GM12891 (cell line): Measurements from ENCODE around the gene LHFPL2.

Experiments used
- DNase-seq: peaks from one replicate; pipeline ENCODE4 v3.0.0; 2011; ENCODE audit warnings: low spot score; ENCODE audit not compliant: insufficient read length
- FAIRE-seq: peaks from 2 replicates; lab custom pipeline; 2011; peaks lifted over from hg19 to GRCh38; lab: Jason Lieb, UNC
- PAX5 ChIP-seq: IDR thresholded peaks from 2 replicates; pipeline ENCODE4 v1.6.1; 2011; ENCODE audit warnings: low read length, moderate library complexity, mild to moderate bottlenecking; ENCODE audit not compliant: insufficient read depth, severe bottlenecking
- POLR2A ChIP-seq: IDR thresholded peaks from 2 replicates; pipeline ENCODE4 v1.6.1; 2011; ENCODE audit warnings: low read depth, low read length, control low read depth
- POLR2AphosphoS5 ChIP-seq: IDR thresholded peaks from 2 replicates; pipeline ENCODE4 v1.6.1; 2011; ENCODE audit warnings: low read depth, low read length, control low read depth
- POU2F2 ChIP-seq: IDR thresholded peaks from 2 replicates; pipeline ENCODE4 v1.6.1; 2011; ENCODE audit warnings: low read depth, mild to moderate bottlenecking, control low read depth, low read length, moderate library complexity
- SPI1 ChIP-seq: IDR thresholded peaks from 2 replicates; pipeline ENCODE4 v1.6.1; 2011; ENCODE audit warnings: low read depth, low read length, control low read depth
- TAF1 ChIP-seq: IDR thresholded peaks from 2 replicates; pipeline ENCODE4 v1.6.1; 2011; ENCODE audit warnings: low read depth, low read length, control low read depth

The LHFPL2 gene

GRCh38 chr5:78591138-78591612 is 57.4 kb downstream of the LHFPL2 start:
- FAIRE-seq (no peak), DNase-seq (no peak)
- no peak for TF ChIP-seq POLR2A
- no peak for TF ChIP-seq TAF1
- TF ChIP-seq POLR2AphosphoS5, result no peak
- no peak for TF ChIP-seq SPI1
- TF ChIP-seq PAX5, result no peak
- TF ChIP-seq POU2F2, result no peak

- TF ChIP-seq PAX5 (no peak), POLR2AphosphoS5 (no peak), TAF1 (no peak), POU2F2 (no peak), POLR2A (no peak), SPI1 (no peak)
- FAIRE-seq, result peak; percentile 9
- no peak for DNase-seq
These were observed 58.6 kb downstream of the LHFPL2 start for GRCh38 chr5:78589923-78590322.

DNA sequence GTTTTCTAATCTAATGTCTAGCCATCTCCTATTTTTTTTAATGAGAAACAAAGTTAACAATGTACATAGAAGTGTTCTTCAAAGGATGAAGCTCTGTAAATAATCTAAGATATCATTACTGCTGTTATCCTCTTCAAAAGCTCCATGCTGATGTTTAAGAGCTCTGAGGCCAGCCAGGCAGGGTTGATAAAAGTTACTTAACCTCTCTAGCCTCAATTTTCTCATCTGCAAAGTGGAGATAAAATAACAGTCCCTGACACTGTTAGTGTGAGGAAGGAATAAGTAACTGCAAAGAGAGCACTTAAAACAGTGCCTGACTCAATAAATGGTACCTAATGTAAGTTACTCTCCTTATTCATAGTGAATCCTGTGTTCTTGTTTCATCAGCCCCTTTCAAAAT is 60.1 kb downstream of the LHFPL2 start:
- no peak for FAIRE-seq
- TF ChIP-seq POLR2AphosphoS5 (no peak), POLR2A (no peak), TAF1 (no peak), SPI1 (no peak), PAX5 (no peak), POU2F2 (no peak)
- no peak for DNase-seq

- no peak for TF ChIP-seq PAX5
- no peak for TF ChIP-seq POLR2A
- no peak for TF ChIP-seq POLR2AphosphoS5
- no peak for TF ChIP-seq SPI1
- no peak for TF ChIP-seq POU2F2
- TF ChIP-seq TAF1, result no peak
- FAIRE-seq, result no peak
- DNase-seq, result no peak
These were observed 60.7 kb downstream of the LHFPL2 start for GRCh38 chr5:78587775-78588291.

DNA sequence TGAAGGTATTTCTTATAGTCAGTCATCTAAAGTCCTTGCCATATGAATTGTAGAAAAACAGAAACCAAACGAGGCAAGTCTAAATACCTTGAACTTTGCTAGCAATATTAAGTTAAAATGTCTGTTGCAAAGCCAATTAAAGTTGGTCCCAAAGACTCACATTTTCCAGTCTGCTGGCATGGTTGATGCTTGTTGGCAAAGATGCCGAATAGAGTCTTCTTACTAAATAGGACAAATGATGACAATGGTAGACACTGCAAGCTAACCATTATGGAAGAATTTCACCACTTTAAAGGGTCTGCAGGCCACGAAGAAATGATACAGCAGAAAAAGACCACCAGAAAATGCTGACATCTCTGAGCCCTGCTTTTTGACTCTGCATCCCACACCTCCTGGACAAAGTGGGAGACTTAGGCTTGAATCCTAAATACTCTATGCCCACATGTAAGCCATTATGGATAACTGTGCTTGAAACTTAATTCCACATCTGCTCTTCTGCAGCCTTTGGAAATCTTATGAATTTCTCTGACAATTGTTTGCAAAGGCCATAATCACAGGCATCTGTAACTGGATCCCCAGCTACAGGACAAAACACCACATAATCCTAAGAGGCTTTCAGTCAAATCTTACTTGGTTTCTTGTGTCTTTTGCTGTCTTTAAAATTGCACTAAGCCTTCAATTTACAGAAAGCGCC is 61.3 kb downstream of the LHFPL2 start:
- DNase-seq (no peak), FAIRE-seq (no peak)
- no peak for TF ChIP-seq POU2F2
- no peak for TF ChIP-seq SPI1
- TF ChIP-seq POLR2A, result no peak
- TF ChIP-seq PAX5, result no peak
- no peak for TF ChIP-seq TAF1
- no peak for TF ChIP-seq POLR2AphosphoS5

- FAIRE-seq (no peak), DNase-seq (no peak)
- TF ChIP-seq POLR2AphosphoS5 (no peak), POU2F2 (no peak), TAF1 (no peak), SPI1 (no peak), POLR2A (no peak), PAX5 (no peak)
These were observed 62.3 kb downstream of the LHFPL2 start for GRCh38 chr5:78586251-78586650.

DNA sequence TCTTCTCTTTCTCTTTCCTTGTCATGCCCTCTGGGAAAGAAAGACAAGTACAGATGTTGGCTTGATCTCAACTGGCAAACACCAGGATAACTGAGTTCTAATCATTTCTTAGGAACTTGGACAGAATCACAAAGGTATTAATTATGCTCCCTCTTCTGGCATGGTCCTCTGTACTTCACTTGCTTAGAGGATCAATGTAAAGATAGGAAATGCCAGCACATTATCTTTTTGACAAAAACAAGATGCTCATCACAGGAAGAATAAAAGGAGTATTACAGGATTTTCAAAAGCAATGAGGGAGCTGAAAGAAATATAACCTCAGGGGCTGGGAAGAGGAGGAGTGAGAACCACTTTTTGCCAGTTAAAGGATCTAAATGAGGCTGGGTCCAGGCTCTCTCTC is 70.6 kb downstream of the LHFPL2 start:
- FAIRE-seq (no peak), DNase-seq (no peak)
- TF ChIP-seq POLR2A, result no peak
- no peak for TF ChIP-seq POLR2AphosphoS5
- TF ChIP-seq SPI1, result no peak
- no peak for TF ChIP-seq POU2F2
- no peak for TF ChIP-seq TAF1
- TF ChIP-seq PAX5, result no peak

- DNase-seq (no peak), FAIRE-seq (no peak)
- no peak for TF ChIP-seq TAF1
- TF ChIP-seq SPI1, result no peak
- TF ChIP-seq POLR2A, result no peak
- no peak for TF ChIP-seq POU2F2
- no peak for TF ChIP-seq POLR2AphosphoS5
- TF ChIP-seq PAX5, result no peak
These were observed 71.3 kb downstream of the LHFPL2 start for GRCh38 chr5:78577071-78577807.

- FAIRE-seq (no peak), DNase-seq (no peak)
- no peak for TF ChIP-seq POLR2A
- no peak for TF ChIP-seq TAF1
- no peak for TF ChIP-seq POLR2AphosphoS5
- no peak for TF ChIP-seq POU2F2
- no peak for TF ChIP-seq SPI1
- no peak for TF ChIP-seq PAX5
These were observed 72.2 kb downstream of the LHFPL2 start for GRCh38 chr5:78576376-78576775.
